GM23338 (cell line): ENCODE data around the gene CASQ1. TPM values are rescaled to one million over a fixed set of nuclear protein-coding genes. Genes with fewer than 3 reads are reported as not detected.

Experiments used
- ATAC-seq: fragments of 200-7000 bp; cut with Tn5 transposase; 3 replicates; pipeline ENCODE4 v1.9.1; 2020
- DNase-seq: peaks from one replicate; pipeline ENCODE4 v3.0.0-alpha.2; 2015; ENCODE audit warnings: low spot score
- H2AFZ ChIP-seq: fragments of 200-600 bp; sonication (generic); 2 replicates; pipeline ENCODE4 v1.8.0; 2016; ENCODE audit warnings: antibody characterized with exemption, mild to moderate bottlenecking, moderate library complexity
- H3F3A ChIP-seq: fragments of 200-600 bp; sonication (generic); replicated peaks from 2 replicates; pipeline ENCODE4 v1.8.0; 2017; ENCODE audit warnings: antibody characterized with exemption, mixed run types, low read depth
- H3K27ac ChIP-seq: fragments of 200-600 bp; sonication (generic); 2 replicates; pipeline ENCODE4 v1.6.1; 2016; ENCODE audit warnings: low read depth
- H3K27me3 ChIP-seq: fragments of 200-600 bp; sonication (generic); 2 replicates; pipeline ENCODE4 v1.8.0; 2016; ENCODE audit warnings: mild to moderate bottlenecking, mixed run types, moderate library complexity; ENCODE audit not compliant: insufficient read depth
- H3K36me3 ChIP-seq: fragments of 200-600 bp; sonication (generic); 2 replicates; pipeline ENCODE4 v1.8.0; 2016; ENCODE audit warnings: mild to moderate bottlenecking; ENCODE audit not compliant: insufficient read depth
- H3K4me1 ChIP-seq: fragments of 200-600 bp; sonication (generic); 2 replicates; pipeline ENCODE4 v1.8.0; 2016; ENCODE audit warnings: mild to moderate bottlenecking, moderate library complexity; ENCODE audit not compliant: insufficient read depth
- H3K4me2 ChIP-seq: fragments of 200-600 bp; sonication (generic); 2 replicates; pipeline ENCODE4 v1.7.1; 2017; ENCODE audit warnings: mixed run types
- H3K4me3 ChIP-seq: fragments of 200-600 bp; sonication (generic); 2 replicates; pipeline ENCODE4 v1.6.1; 2016; ENCODE audit warnings: mixed run types
- H3K79me2 ChIP-seq: fragments of 200-600 bp; sonication (generic); replicated peaks from 2 replicates; pipeline ENCODE4 v1.8.0; 2017; ENCODE audit warnings: mild to moderate bottlenecking; ENCODE audit not compliant: insufficient read depth
- H3K9me2 ChIP-seq: fragments of 200-600 bp; sonication (generic); 2 replicates; pipeline ENCODE4 v1.8.0; 2017; ENCODE audit not compliant: insufficient read depth
- H4K20me1 ChIP-seq: fragments of 200-600 bp; sonication (generic); replicated peaks from 2 replicates; pipeline ENCODE4 v1.8.0; 2017; ENCODE audit warnings: mild to moderate bottlenecking; ENCODE audit not compliant: insufficient read depth
- H3K27ac Mint-ChIP-seq: 2 replicates; pipeline ENCODE4 v1.8.0; 2020; ENCODE audit warnings: inconsistent platforms, mild to moderate bottlenecking, moderate library complexity, mixed read lengths
- H3K27me3 Mint-ChIP-seq: 3 replicates; pipeline ENCODE4 v1.8.0; 2022; ENCODE audit warnings: low read depth, mild to moderate bottlenecking, moderate library complexity, mixed read lengths, inconsistent platforms; ENCODE audit not compliant: insufficient read depth, poor library complexity
- H3K36me3 Mint-ChIP-seq: 3 replicates; pipeline ENCODE4 v1.8.0; 2021; ENCODE audit warnings: low read depth, mild to moderate bottlenecking, inconsistent platforms, moderate library complexity, mixed read lengths
- H3K4me1 Mint-ChIP-seq: 3 replicates; pipeline ENCODE4 v1.8.0; 2020; ENCODE audit warnings: mild to moderate bottlenecking, inconsistent platforms, mixed read lengths
- H3K4me3 Mint-ChIP-seq: 3 replicates; pipeline ENCODE4 v1.8.0; 2021; ENCODE audit warnings: moderate library complexity, mild to moderate bottlenecking, inconsistent platforms, mixed read lengths
- H3K9me3 Mint-ChIP-seq: 3 replicates; pipeline ENCODE4 v1.8.0; 2020; ENCODE audit warnings: moderate library complexity, mild to moderate bottlenecking, inconsistent platforms, mixed read lengths
- EZH2 ChIP-seq: fragments of 200-600 bp; sonication (generic); IDR thresholded peaks from one replicate; pipeline ENCODE4 v1.8.0; 2017; ENCODE audit warnings: antibody characterized with exemption, mild to moderate bottlenecking, low read depth; ENCODE audit not compliant: unreplicated experiment
- EZH2phosphoT487 ChIP-seq: fragments of 200-600 bp; sonication (generic); IDR thresholded peaks from one replicate; pipeline ENCODE4 v1.8.1; 2018; ENCODE audit warnings: antibody characterized with exemption; ENCODE audit not compliant: unreplicated experiment
- JUNB ChIP-seq: IDR thresholded peaks from one replicate; pipeline ENCODE4 v1.6.1; 2016; ENCODE audit warnings: antibody characterized with exemption; ENCODE audit not compliant: unreplicated experiment
- NANOG ChIP-seq: IDR thresholded peaks from 2 replicates; pipeline ENCODE4 v1.6.1; 2016; ENCODE audit warnings: antibody characterized with exemption, borderline replicate concordance
- POLR2AphosphoS5 ChIP-seq: IDR thresholded peaks from 2 replicates; pipeline ENCODE4 v1.6.1; 2016; ENCODE audit warnings: antibody characterized with exemption, low read depth
- STAT1 ChIP-seq: IDR thresholded peaks from one replicate; pipeline ENCODE4 v1.6.1; 2016; ENCODE audit warnings: antibody characterized with exemption; ENCODE audit not compliant: unreplicated experiment
- ZNF114 ChIP-seq: fragments of 250-450 bp; sonication (Bioruptor Pico); IDR thresholded peaks from 2 replicates; pipeline ENCODE4 v1.5.0; 2020; ENCODE audit warnings: mild to moderate bottlenecking, moderate library complexity
- ZNF331 ChIP-seq: fragments of 250-450 bp; sonication (Bioruptor Pico); IDR thresholded peaks from 2 replicates; pipeline ENCODE4 v1.5.0; 2020; ENCODE audit warnings: low read depth, mild to moderate bottlenecking, moderate library complexity
- ZNF462 ChIP-seq: fragments of 250-450 bp; sonication (Bioruptor Pico); IDR thresholded peaks from 2 replicates; pipeline ENCODE4 v1.5.0; 2020; ENCODE audit warnings: mild to moderate bottlenecking, moderate library complexity
- polyA plus RNA-seq: library from polyadenylated mRNA; unstranded; fragments of >200 nt; fragmentation: Nextera tagmentation; extraction: Ambion mirVana; gene quantifications from 2 replicates; pipeline ENCODE4 v1.2.1, GENCODE V29; 2016
- total RNA-seq: library from RNA; depleted of rRNA; stranded (reverse); fragments of >200 nt; shearing (Covaris generic); gene quantifications from 2 replicates; pipeline ENCODE4 v1.2.3, GENCODE V29; 2014
- TF ChIP-seq, protein P1 (sequence below): IDR thresholded peaks from 2 replicates; pipeline ENCODE4 v1.6.1; 2016; ENCODE audit warnings: antibody characterized with exemption
- TF ChIP-seq, protein P2 (sequence below): IDR thresholded peaks from one replicate; pipeline ENCODE4 v1.6.1; 2018; ENCODE audit warnings: antibody characterized with exemption; ENCODE audit not compliant: unreplicated experiment

The CASQ1 gene
- total and polyA plus RNA-seq, 2 experiments from 2014 or later: 1.1 to 2.8 TPM

GRCh38 chr1:160177231-160177630 lies 13.1 kb upstream of the CASQ1 start:
- peak overlapping the region; percentile 93 for H2AFZ ChIP-seq

DNA sequence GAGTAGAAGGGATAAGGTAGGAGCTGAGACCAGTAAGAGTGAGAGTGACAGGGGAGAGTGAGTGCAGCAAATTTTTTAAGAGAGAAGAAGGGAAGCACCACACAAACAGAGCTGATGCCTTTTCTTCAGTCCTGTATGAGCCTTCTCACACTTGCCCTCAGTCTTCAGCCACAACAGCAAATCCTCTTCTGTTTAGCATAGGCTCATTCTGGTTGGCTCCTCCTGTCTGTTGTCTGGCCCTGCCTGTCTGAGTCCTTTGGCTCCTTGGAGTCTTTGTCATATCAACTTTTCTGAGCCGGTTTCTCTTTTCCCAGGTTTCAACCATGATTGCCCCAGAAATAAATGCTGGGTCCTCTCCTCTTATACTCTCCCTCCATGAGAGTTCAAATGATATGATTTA lies 12.7 kb upstream of the CASQ1 start:
- Histone ChIP-seq H3F3A (no peaks in the 10 kb centered on the region), H3K36me3 (no peaks in the 10 kb centered on the region), H4K20me1 (no peaks in the 10 kb centered on the region), H3K9me2 (peaks cover 13% of the 10 kb centered on the region), H3K4me2 (no peak overlapping the region), H3K27ac (no peak overlapping the region), H2AFZ (peak overlapping the region; percentile 93), H3K27me3 (no peaks in the 10 kb centered on the region), H3K4me1 (peaks cover 13% of the 10 kb centered on the region), H3K79me2 (no peaks in the 10 kb centered on the region), H3K4me3 (no peak overlapping the region)
- DNase-seq: peak; percentile 30
- H3K4me1 Mint-ChIP-seq: peaks cover 16% of the 10 kb centered on the region
- no peak overlapping the region for H3K27ac Mint-ChIP-seq
- peak; percentile 85 for ATAC-seq
- no peaks in the 10 kb centered on the region; the same call in 1 of the 3 replicates for H3K9me3 Mint-ChIP-seq
- peaks cover 11% of the 10 kb centered on the region for H3K27me3 Mint-ChIP-seq
- H3K36me3 Mint-ChIP-seq: no peaks in the 10 kb centered on the region; the same call in 2 of the 3 replicates
- no peak overlapping the region for H3K4me3 Mint-ChIP-seq
- TF ChIP-seq NANOG: no peak
- no peak for TF ChIP-seq ZNF331 (CRISPR knock-in tag)
- no peak for TF ChIP-seq JUNB
- TF ChIP-seq STAT1: no peak
- no peak for TF ChIP-seq EZH2
- no peak for TF ChIP-seq ZNF114
- TF ChIP-seq ZNF462: no peak
- TF ChIP-seq POLR2AphosphoS5: no peak
- TF ChIP-seq, protein P1, sequence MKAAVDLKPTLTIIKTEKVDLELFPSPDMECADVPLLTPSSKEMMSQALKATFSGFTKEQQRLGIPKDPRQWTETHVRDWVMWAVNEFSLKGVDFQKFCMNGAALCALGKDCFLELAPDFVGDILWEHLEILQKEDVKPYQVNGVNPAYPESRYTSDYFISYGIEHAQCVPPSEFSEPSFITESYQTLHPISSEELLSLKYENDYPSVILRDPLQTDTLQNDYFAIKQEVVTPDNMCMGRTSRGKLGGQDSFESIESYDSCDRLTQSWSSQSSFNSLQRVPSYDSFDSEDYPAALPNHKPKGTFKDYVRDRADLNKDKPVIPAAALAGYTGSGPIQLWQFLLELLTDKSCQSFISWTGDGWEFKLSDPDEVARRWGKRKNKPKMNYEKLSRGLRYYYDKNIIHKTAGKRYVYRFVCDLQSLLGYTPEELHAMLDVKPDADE: no peak
- TF ChIP-seq, protein P2, sequence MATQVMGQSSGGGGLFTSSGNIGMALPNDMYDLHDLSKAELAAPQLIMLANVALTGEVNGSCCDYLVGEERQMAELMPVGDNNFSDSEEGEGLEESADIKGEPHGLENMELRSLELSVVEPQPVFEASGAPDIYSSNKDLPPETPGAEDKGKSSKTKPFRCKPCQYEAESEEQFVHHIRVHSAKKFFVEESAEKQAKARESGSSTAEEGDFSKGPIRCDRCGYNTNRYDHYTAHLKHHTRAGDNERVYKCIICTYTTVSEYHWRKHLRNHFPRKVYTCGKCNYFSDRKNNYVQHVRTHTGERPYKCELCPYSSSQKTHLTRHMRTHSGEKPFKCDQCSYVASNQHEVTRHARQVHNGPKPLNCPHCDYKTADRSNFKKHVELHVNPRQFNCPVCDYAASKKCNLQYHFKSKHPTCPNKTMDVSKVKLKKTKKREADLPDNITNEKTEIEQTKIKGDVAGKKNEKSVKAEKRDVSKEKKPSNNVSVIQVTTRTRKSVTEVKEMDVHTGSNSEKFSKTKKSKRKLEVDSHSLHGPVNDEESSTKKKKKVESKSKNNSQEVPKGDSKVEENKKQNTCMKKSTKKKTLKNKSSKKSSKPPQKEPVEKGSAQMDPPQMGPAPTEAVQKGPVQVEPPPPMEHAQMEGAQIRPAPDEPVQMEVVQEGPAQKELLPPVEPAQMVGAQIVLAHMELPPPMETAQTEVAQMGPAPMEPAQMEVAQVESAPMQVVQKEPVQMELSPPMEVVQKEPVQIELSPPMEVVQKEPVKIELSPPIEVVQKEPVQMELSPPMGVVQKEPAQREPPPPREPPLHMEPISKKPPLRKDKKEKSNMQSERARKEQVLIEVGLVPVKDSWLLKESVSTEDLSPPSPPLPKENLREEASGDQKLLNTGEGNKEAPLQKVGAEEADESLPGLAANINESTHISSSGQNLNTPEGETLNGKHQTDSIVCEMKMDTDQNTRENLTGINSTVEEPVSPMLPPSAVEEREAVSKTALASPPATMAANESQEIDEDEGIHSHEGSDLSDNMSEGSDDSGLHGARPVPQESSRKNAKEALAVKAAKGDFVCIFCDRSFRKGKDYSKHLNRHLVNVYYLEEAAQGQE: no peak
- no peak for TF ChIP-seq EZH2phosphoT487

More at GRCh38 chr1:160177231-160177630, 13.1 kb upstream of the CASQ1 start:
- Mint-ChIP-seq H3K27ac (no peak overlapping the region), H3K27me3 (peaks cover 11% of the 10 kb centered on the region), H3K36me3 (no peaks in the 10 kb centered on the region; the same call in 2 of the 3 replicates), H3K4me3 (no peak overlapping the region), H3K9me3 (no peaks in the 10 kb centered on the region; the same call in 1 of the 3 replicates), H3K4me1 (peaks cover 21% of the 10 kb centered on the region)
- H3K79me2 ChIP-seq: no peaks in the 10 kb centered on the region
- H3K27me3 ChIP-seq: no peaks in the 10 kb centered on the region
- no peak overlapping the region for H3K27ac ChIP-seq
- no peaks in the 10 kb centered on the region for H4K20me1 ChIP-seq
- peaks cover 17% of the 10 kb centered on the region for H3K4me1 ChIP-seq
- H3K4me2 ChIP-seq: no peak overlapping the region
- ATAC-seq (peak; percentile 59), DNase-seq (no peak)
- TF ChIP-seq NANOG: no peak
- no peak for TF ChIP-seq EZH2
- no peak for TF ChIP-seq STAT1
- no peak for TF ChIP-seq JUNB
- H3F3A ChIP-seq: no peaks in the 10 kb centered on the region
- peaks cover 13% of the 10 kb centered on the region for H3K9me2 ChIP-seq
- no peaks in the 10 kb centered on the region for H3K36me3 ChIP-seq
- no peak overlapping the region for H3K4me3 ChIP-seq
